ENCODE results near the gene PLCB1.

GRCh38 chr20:8447262-8448120, 315.4 kb downstream of the PLCB1 start:
- TF ChIP-seq EZH2 (IDR thresholded peaks at IDR 0.05; ENCODE audit: insufficient read depth, low read length): no peak
- TF ChIP-seq CTCF (IDR thresholded peaks at IDR 0.05; ENCODE audit: insufficient read depth, low read depth, low read length): no peak

Data from astrocyte (in vitro differentiated cells and primary cell).